Ishikawa (cell line): ENCODE measurements around the gene EGR1.

Experiments used
- CEBPB ChIP-seq: IDR thresholded peaks from 2 replicates; pipeline ENCODE4 v1.6.1; 2012
- CREB1 ChIP-seq: IDR thresholded peaks from 2 replicates; pipeline ENCODE4 v1.6.1; 2012; ENCODE audit warnings: low read depth
- MAX ChIP-seq: IDR thresholded peaks from 2 replicates; pipeline ENCODE4 v1.6.1; 2012
- REST ChIP-seq: IDR thresholded peaks from 2 replicates; pipeline ENCODE4 v1.6.1; 2012; ENCODE audit warnings: low read depth, mild to moderate bottlenecking
- TAF1 ChIP-seq: IDR thresholded peaks from 2 replicates; pipeline ENCODE4 v1.6.1; 2012; ENCODE audit warnings: low read depth, mild to moderate bottlenecking

- no peak for TF ChIP-seq REST
- no peak for TF ChIP-seq CEBPB
- TF ChIP-seq TAF1 = no peak
- no peak for TF ChIP-seq MAX
- TF ChIP-seq CREB1 = no peak
Measured at GRCh38 chr5:138467711-138468132, 2.4 kb downstream of the EGR1 start.
